ENCODE results near the gene ATP2A1. TPM values are rescaled to one million over a fixed set of nuclear protein-coding genes. Genes with fewer than 3 reads are reported as not detected.

Gene ATP2A1
- total and polyA plus RNA-seq, 2 of the 13 experiments (the other 11 are each of a cell fraction or from before 2014, with no cell fraction given), result 3.2 to 12.5 TPM

GRCh38 chr16:28877655-28878000 lies 660 bp upstream of the ATP2A1 start:
- Histone ChIP-seq H3K4me1 (ENCODE audit: insufficient read depth, low read length) (no peaks in the 10 kb centered on the region), H2AFZ (ENCODE audit: low read length) (no peak overlapping the region), H3K9me3 (ENCODE audit: low read length) (no peaks in the 10 kb centered on the region), H3K79me2 (ENCODE audit: insufficient read depth, low read length) (no peaks in the 10 kb centered on the region), H3K4me2 (ENCODE audit: low read depth, low read length) (no peak overlapping the region), H4K20me1 (ENCODE audit: insufficient read depth, low read length) (no peaks in the 10 kb centered on the region), H3K9ac (ENCODE audit: insufficient read depth, low read depth, low read length) (no peak overlapping the region), H3K36me3 (replicated peaks in 1 of 2; ENCODE audit: control insufficient read depth in 1 of 2, insufficient read depth in 2 of 2, low read length in 2 of 2) (peaks cover 12 to 23% of the 10 kb centered on the region in 2 experiments; a peak in 4 of 5 replicates), H3K27me3 (ENCODE audit: control insufficient read depth in 1 of 2, insufficient read depth in 2 of 2, low read length in 2 of 2) (no peaks in the 10 kb centered on the region), H3K27ac (ENCODE audit: extremely low read length, insufficient read depth, low read length) (no peak overlapping the region), H3K4me3 (replicated peaks in 1 of 3; ENCODE audit: insufficient read depth in 1 of 3, low read depth in 2 of 3, low read length in 3 of 3) (no peak overlapping the region)
- BruUV-seq (replicated peaks), result no TSS peak
- TF ChIP-seq SOX6 (IDR thresholded peaks at IDR 0.05) (no peak), SOX6 (CRISPR knock-in tag; IDR thresholded peaks at IDR 0.05) (no peak), ZBTB20 (CRISPR knock-in tag; IDR thresholded peaks at IDR 0.05; ENCODE audit: borderline replicate concordance, low read depth) (no peak), ZNF205 (CRISPR knock-in tag; IDR thresholded peaks at IDR 0.05) (no peak), HES4 (CRISPR knock-in tag; IDR thresholded peaks at IDR 0.05; ENCODE audit: borderline replicate concordance) (no peak), REXO4 (CRISPR knock-in tag; IDR thresholded peaks at IDR 0.05; ENCODE audit: borderline replicate concordance) (no peak), NFE2 (CRISPR knock-in tag; IDR thresholded peaks at IDR 0.05) (no peak), JUND (CRISPR knock-in tag; IDR thresholded peaks at IDR 0.05) (no peak), MAFK (conservative IDR thresholded peaks at IDR 0.05 in 1 of 2, IDR thresholded peaks at IDR 0.05 in 1 of 2; ENCODE audit: low read length in 2 of 2) (no peak), ZBTB21 (CRISPR knock-in tag; IDR thresholded peaks at IDR 0.05) (no peak)
- ATAC-seq, result no peak
- in situ Hi-C loops (cut with HindIII; ENCODE audit: extremely low pct_ligation_motif_present, low pct_unique_long_range_greater_than_20kb), result no loop called here
- intact Hi-C loops (cut with micrococcal nuclease; ENCODE audit: unreplicated experiment), result no loop called here
- POLR2A ChIA-PET, result interaction anchor here (1.0 to 1.1 kb wide), 2 partner anchors 14 to 45 kb away, joined by 3 read pairs; partner anchors contain the start of gene SH2B1
- WGBS (ENCODE audit: low lambda C conversion rate), result 94% methylated on average over 2 of the region's 2 CpGs
- FAIRE-seq, result no peak
- no peak for DNase-seq (ENCODE audit: low spot score)
- CTCF ChIA-PET (ENCODE audit: low intra/inter-chr PET ratio, low total read pairs), result no interaction called here

- WGBS (ENCODE audit: low lambda C conversion rate), result 93% methylated on average over 27 of the region's 27 CpGs
- DNase-seq (ENCODE audit: low spot score), result no peak
- in situ Hi-C loops (cut with HindIII; ENCODE audit: extremely low pct_ligation_motif_present, low pct_unique_long_range_greater_than_20kb), result no loop called here
- CTCF ChIA-PET (ENCODE audit: low intra/inter-chr PET ratio, low total read pairs), result no interaction called here
- no peak overlapping the region for H3K27ac ChIP-seq (ENCODE audit: extremely low read length, insufficient read depth, low read length)
- H3K9me3 ChIP-seq (ENCODE audit: low read length), result no peaks in the 10 kb centered on the region
- POLR2A ChIA-PET, result interaction anchor here (0.9 kb wide), 1 partner anchor 14 kb away, joined by 3 read pairs; no protein-coding TSS in a partner anchor
- intact Hi-C loops (cut with micrococcal nuclease; ENCODE audit: unreplicated experiment), result no loop called here
- H3K4me2 ChIP-seq (ENCODE audit: low read depth, low read length), result no peak overlapping the region
- H3K36me3 ChIP-seq (replicated peaks in 1 of 2; ENCODE audit: control insufficient read depth in 1 of 2, insufficient read depth in 2 of 2, low read length in 2 of 2), result peaks cover 6 to 10% of the 10 kb centered on the region in 2 experiments; a peak in 4 of 5 replicates
- ATAC-seq, result no peak
- peak; percentile 31 for TF ChIP-seq SRSF1 (optimal IDR thresholded peaks at IDR 0.05; ENCODE audit: low read depth, low read length)
- no peak for TF ChIP-seq ZNF646 (CRISPR knock-in tag; IDR thresholded peaks at IDR 0.05)
- H2AFZ ChIP-seq (ENCODE audit: low read length), result no peak overlapping the region
- no peaks in the 10 kb centered on the region for H3K27me3 ChIP-seq (ENCODE audit: control insufficient read depth in 1 of 2, insufficient read depth in 2 of 2, low read length in 2 of 2)
- H4K20me1 ChIP-seq (ENCODE audit: insufficient read depth, low read length), result no peaks in the 10 kb centered on the region
- BruUV-seq (replicated peaks), result no TSS peak
- no peaks in the 10 kb centered on the region for H3K79me2 ChIP-seq (ENCODE audit: insufficient read depth, low read length)
- H3K4me1 ChIP-seq (ENCODE audit: insufficient read depth, low read length), result no peaks in the 10 kb centered on the region
- FAIRE-seq, result no peak
- H3K9ac ChIP-seq (ENCODE audit: insufficient read depth, low read depth, low read length), result no peak overlapping the region
- H3K4me3 ChIP-seq (replicated peaks in 1 of 3; ENCODE audit: insufficient read depth in 1 of 3, low read depth in 2 of 3, low read length in 3 of 3), result no peak overlapping the region
Observed at GRCh38 chr16:28879261-28879840, 1.1 kb downstream of the ATP2A1 start.

Measured in HepG2 (cell line).